Islet precursor cell (in vitro differentiated cells): ENCODE measurements around the gene MMP3.
"Not testable (repeated sequence)": the region's sequence is repeated elsewhere in the genome, so short reads cannot be mapped to it uniquely, and the experiment has no call there.

Source experiments
- DNase-seq: peaks from one replicate; pipeline ENCODE4 v3.0.0-alpha.2; 2018

Gene MMP3

DNA sequence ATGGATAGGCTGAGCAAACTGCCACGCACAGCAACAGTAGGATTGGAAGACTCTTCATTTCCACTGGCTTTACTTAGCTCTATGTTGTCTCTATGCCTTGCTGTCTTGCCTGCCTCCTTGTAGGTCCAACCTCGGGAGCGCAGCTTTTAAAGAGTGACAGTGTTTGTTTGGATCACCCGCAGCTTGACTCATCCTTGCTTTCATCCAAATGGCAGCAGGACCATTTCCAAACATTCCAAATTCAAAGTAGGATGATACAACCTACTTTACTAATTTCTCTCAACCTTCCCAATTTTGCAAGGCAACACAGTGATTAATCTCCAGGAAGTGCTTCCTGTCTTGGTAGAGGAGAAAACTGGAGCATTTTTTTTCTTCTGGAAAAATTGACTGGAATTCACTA, at the start of gene MMP3:
Gene MMP3, minus strand, starts transcription at position 121 of the 400 bp plus-strand sequence. Its CDS starts 63 bp downstream, at position 58.
- DNase-seq = no peak

DNA sequence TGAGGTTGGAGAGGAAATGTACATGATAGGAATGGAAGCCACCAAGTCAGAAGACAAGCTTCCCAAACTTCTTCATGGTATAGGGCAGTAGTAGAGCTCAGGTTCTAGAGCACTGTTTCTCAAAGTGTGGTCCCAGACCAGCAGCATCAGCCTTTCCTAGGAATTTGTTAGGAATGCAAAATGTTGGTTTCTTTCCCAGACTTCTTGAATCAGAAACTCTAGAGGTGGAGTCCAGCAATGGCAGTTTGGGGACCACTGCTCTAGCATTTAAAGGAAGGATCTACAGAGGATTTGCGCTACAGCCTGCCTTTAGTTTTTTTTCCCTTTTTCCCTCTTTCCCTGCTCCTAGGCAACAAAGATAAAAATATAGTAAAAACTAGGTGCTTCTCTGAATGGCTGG, 48.3 kb upstream of the MMP3 start:
- DNase-seq = no peak

DNA sequence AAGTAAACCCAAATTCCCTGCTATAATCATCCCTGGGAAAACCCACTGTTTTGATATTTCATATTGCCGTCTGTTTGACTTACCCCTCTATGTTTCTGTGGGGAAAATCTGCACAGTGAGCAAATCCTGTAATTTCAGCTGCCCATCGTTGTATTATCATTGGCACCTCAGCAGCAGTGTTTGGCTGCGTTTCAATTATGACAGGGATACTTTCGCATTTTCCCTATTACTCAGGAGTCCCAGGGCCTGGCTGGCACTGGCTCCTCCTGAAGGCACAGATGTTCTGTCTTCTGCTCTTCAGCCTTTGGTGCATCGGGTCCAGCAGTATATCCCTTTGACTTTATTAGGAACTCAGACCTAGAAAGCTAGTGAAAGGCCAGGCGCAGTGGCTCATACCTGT, 43.6 kb upstream of the MMP3 start:
- DNase-seq = no peak

DNA sequence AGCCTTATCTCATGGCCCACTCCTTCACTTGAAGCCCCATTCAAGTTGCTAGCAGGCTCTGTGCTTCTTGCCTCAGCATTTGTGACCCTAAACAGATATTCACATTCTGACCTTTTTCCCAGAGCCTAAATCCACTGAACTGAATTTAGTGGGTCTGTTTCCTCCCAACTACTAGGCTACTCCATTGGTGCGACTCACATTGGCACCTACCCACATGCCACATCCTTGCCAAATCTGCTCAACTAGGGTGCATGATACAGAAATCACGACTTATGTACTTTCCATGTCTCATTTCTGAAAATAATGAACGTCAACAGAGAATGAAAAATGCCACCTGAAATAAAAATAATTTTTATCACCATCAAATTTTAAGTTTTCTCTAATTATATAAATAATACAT, 39.7 kb upstream of the MMP3 start:
- DNase-seq = no peak

DNA sequence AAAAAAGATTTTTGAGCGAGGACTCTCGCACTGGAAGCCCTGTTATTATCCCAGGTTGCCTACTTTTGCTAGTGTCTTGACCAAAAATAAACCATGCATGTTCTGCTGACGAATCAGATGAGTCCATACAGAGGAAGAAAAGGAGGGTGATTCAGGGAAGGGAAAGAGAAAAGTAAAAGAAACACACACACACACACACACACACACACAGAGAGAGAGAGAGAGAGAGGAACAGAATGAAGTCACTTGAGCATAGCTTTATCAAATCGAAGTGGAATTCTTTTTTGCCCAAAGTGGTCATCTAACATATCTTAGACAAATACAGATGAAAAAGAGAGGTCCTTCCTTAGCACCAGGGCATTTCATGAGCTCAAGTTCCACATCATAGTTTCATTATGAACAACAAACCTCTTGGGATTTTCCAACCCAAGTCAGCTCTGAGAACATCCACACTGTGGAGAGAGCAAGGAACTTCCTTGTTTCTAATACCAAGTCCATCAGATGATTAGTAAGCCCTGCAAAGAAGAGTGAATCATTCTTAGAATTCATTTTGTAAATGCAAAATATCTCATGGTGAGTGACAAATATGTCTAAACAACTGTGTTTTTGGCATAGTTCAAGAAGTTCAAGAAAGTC, 39.1 kb upstream of the MMP3 start:
- DNase-seq = no peak

DNA sequence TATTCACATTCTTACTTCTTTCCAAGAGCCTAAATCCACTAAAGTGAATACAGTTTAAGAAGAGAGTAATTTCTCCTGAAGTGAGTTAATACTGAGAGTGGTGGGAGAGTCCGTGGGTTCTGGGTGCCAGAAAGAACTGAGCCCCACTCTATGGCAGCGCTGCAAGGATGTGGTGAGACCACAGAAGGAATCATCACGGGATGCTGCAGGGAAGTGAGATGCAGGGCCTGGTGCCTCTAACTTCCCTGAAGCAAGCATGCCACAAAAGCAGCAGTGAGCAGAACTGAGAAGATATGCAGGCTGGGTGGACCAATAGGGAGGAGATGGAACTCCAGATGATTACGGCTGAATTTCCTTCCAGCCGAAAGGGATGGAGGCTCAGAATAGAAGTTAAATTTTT, 36.4 kb upstream of the MMP3 start:
- no peak for DNase-seq

DNA sequence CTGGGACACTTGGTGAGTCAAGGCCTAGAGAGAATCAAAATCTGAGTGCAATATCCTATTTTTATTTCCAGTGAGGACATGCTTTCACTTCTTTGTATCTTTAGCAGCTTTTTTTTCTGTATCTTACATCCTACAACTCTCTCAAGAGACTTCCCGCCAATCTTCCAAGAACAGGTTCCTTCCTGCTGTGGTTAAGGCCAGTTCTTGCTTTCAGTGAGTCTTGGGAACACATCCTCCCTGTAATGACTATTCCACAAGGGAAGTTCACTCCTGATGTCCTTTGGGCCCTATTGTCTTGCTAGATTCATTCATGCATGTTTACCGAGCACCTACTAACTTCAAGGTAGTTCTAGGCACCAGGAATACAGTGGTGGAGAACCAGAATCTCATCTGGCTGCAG, 35.2 kb upstream of the MMP3 start:
- DNase-seq = no peak

DNA sequence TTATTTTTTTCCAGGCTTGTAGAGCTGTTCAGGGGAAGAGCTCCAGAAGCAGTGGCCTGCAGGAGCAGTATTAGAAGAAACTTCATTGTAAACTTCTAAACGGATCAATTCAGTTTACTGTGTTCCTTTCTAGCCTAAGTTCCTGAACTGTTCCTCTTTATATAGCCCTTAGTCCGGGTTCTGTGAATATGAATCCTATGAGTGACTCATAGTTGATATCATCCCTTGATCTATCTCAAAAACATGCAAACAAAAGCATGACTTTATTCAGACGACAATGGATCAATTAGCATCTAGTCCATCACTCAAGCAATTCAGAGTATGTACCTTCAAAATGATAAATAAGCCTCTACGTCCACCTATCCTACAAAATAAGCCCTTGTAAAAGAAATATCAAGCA, 31.4 kb upstream of the MMP3 start, which contains the start of gene MMP12:
Gene MMP12, minus strand, starts transcription at position 131 of the 400 bp plus-strand sequence. Its CDS starts 45 bp downstream, at position 86.
- DNase-seq = no peak

DNA sequence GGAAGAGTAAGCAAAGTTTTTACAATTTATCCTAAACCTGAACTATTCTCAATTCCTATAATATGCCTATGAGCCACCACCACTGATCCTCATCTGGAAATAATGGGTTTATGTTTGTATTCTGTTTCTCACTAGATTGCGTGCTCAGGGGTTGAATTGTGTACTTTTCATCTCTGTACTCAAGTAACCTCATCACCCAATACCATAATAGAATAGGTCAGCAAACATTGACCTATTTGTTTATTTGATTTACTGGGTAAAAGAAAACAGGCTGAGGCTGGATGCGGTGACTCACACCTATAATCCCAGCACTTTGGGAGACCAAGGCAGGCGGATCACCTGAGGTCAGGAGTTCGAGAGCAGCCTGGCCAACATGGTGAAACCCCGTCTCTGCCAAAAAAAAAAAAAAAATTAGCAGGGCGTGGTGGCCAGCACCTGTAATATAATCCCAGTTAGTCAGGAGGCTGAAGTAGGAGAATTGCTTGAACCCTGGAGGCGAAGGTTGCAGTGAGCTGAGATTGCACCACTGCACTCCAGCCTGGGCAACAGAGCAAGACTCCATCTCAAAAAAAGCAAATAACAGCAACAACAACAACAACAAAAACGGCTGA, 26.1 kb upstream of the MMP3 start:
- not testable (repeated sequence) for DNase-seq

DNA sequence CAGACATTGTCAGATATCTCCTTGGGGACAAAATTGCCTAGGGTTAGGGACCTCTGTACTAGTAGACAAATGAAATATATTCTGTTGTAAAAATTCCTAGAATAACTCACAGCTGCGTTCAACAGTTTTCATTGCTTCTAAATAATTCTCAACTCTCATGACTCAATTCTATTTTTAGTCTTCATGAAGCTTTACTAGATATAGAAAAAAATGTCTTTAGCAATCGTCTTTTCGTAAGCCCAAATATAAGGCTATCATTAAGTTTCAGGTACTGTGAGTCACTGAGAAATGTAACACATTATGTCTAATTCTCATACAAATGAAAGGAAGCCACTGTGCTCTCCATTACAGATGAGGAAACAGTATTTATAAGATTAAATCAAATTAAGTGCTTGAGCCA, 24.9 kb upstream of the MMP3 start:
- DNase-seq = no peak

DNA sequence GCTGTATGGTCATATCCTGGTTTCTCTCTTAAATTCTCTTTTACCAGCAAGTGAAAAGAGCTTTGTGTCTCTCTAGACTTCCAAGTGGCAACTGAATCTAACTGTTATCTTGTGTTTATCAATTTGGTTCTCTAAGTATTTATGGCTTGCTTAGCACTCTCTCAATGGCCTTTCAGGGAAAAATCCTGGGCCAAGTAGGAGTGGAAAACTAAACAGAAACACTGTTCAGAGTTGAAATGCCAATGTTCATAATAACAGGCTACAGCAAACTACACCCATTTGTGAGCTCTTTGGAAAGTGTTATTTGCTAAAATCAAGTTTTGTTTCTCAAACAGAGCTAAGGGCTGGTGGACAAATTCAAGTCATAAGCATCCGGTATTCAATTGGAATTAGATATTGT, 21.3 kb upstream of the MMP3 start:
- DNase-seq = no peak

DNA sequence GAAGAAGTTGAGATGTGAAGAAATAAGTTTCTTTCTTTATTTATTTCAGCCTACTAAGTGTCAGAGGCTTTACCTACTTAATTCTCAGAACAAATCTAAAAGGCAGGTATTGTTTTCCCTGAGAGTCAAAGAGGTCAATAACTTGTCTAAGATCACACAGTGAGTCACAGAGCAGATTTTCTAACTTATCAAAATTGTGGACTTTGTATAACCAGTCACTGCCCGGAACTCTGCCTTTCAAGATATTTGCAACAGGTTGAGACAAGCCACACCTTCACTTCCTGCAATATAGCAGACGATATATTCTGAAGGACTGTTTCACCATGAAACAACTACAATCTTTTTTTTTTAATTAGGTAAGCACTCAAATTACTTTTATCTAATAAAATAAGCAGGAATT, 10.5 kb upstream of the MMP3 start:
- no peak for DNase-seq

DNA sequence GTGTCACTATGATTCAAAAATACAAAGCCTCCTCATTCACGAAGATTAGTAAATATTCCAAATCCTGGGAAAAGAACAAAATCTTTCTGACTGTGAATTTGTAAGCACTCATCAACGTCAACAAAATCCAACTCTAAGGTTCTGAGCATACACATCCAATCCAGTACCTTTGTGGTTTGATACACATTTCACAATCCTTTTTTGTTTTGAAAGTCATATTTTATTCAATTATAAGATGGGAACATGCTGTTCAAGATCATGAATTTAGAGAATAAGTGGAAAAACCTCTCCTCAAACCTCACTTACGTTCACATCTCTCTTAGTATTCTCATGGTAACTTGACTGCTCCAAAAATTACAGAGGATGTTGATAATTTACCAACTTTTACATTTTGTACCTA, 9.6 kb upstream of the MMP3 start:
- no peak for DNase-seq

DNA sequence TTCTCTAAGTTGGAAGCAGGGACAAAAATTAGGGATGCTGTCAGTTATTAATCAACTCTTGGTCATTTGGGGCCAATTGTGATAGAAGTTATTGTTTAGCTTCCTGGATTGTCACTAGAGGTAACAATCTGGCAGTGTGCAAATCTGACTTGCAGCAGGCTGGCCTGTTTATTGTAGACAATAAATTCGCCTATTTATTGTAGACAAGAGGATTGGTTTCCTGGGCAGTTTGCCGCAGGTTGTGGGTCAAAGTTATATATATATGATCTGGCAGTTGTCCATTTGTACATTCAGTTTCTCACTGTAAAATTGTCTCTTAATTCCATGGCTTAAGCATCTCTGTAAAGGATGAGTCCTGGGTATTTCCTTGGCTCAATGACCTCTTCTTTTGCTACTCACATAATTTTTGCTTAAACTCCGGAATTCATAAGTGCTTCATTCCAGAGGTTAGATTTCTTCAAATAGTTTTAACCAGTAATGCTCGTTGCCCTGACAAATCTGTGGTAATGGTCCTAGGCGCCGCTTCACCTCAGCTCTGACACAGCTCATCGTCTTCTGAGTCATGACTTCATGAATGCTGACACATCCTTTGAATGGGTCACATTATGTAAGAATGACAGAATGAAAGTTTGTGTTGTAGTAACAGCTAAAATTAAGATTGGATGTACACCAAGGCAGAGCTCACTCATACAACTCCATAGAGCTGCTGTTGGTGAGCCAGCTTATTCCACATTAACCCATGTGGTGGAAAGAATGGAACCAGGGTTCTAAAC, 7.8 kb upstream of the MMP3 start:
- DNase-seq = no peak

DNA sequence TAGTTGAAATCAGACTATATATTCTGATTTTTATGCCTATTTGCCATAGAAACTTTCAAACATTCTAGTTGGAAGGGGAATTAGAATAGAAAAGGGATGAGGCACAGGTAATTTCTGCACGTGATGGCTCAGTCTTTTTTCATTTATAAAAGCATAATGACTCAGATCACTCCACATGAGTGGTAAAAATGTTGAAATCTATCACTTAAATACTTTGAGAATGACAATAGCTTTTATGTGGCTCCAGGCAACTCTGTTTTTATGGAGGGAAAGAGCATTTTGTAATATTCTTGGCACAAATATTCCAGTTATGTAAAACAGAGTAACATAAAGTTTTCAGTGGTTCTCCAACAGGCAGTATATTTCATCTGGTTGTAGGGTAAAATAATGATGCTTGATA, 5.9 kb upstream of the MMP3 start:
- DNase-seq = no peak

DNA sequence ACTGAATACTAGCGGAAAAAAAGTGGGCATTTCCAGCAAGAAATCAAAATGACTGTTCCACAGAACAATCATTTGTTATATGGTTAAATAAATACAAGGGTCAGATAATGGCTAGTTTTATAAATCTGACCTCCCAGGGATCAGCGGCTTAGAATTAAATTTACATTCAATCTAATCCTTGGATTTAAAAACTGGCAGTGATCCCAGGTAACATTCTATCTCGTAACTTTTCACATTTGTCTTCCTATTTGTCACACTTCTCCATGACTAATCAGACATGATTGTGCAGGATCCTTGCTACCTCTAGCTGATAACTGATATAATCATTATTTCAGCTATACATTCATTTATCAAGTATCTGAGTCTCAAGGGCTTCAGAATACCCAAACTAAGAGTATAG, 2.9 kb upstream of the MMP3 start:
- no peak for DNase-seq

DNA sequence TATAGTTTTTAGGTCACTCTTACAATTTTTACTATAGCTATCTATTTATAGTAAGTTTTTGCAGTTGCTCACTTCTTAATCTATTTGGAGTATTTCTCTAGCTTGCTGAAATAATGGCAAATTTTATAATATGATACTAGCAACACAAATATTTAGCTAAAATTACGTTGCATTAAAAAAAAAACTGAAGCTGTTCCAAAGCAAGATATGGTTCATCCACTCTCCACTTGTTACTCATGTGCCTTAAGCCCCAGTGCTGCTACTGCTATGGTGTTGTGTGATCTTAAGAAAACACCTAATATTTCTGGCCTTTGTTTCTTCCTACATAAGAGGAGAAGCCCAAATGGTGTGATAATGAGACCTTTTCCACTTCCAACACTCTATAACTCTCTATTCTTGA, 479 bp downstream of the MMP3 start:
- DNase-seq = no peak

DNA sequence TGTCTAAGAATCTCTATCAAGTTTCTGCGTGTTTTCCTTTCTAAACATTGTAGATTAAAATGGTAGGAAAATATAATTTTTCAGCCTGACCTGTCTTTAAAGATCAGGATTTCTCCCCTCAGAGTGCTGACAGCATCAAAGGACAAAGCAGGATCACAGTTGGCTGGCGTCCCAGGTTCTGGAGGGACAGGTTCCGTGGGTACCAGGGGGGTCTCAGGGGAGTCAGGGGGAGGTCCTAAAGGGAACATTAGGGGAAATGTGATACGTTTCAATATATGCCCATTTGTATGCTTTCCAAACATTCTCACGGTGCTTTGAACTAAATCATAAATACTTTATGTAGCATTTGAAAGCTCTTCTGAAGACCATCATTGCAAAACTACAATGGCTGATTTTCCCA, 3.4 kb downstream of the MMP3 start:
- no peak for DNase-seq

DNA sequence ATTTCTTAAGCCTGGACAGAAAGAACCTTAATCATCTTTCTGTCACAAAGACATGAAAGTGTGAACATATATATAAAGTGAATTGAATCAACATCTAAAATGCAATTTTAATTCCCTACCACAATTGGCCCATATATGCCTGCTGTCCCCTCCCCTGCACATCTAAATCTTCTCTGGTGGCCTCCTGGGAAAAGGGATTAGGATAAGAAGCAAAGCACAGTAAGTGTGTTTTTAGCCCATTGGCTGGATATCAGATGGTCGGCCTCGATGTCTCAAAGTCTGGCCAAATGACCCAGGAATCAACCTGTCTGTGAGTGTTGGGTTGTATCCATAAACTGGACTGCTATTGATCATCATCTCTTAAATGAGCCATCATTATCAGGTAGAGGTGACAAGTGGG, 5.8 kb downstream of the MMP3 start:
- no peak for DNase-seq

DNA sequence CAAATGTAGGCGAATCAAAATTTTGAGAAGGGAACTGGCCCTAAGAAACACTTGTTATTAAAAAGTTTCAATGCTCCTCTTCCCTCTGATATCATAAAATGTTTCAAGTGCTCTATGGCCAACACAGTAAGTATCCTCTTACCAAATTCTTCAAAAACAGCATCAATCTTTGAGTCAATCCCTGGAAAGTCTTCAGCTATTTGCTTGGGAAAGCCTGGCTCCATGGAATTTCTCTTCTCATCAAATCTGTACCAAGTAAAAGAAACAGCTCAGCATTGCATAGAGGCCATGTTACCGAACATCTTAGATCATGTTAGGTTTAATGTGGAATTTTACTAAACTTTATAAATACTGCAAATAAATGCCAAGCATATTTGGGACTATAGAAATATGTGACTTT, 6.3 kb downstream of the MMP3 start:
- DNase-seq = no peak

DNA sequence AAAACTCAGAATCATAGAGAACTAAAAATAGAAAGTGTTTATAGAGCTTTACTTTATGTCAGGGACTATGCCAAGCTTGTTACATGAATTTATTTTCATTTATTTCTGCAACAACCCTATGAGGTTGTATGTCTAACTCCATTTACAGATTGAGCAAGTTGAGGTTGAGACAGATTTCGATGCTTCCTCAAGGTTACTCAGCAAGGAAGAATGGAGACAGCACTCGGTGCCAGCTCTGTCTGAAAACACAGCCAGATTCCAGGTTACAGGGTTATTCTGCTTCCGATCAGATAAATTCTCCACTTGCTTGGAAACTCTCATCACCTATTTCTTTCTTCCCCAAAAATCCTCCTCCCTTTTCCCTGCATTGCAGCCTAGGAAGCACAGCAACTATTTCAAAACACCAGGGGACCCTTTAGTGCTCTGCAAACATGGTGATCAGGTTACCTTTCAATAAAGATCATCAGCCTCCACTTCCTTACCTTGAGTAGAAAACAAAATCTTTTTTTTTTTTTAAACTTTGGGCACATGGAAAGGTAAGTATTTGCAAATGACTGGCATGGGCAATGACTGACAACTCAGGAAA, 7.0 kb downstream of the MMP3 start:
- no peak for DNase-seq

DNA sequence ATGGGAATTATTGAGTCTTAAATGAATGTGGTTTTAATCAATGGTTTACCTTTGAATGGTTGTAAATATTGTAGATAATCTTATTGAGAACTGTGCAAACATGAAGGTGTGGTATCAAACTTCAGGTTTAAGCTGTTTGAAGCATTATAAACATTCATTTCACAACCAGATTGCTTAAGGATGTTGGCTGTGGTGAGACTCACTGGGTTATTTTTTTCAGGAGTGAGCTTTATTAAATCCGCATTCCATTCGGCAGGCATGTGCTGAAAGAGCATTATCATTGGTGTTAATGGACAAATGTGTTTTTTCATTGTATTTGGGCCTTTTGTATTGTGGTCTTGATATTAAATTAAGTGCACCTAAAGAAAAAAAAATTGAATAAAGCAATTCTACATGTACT, 9.7 kb downstream of the MMP3 start:
- no peak for DNase-seq

DNA sequence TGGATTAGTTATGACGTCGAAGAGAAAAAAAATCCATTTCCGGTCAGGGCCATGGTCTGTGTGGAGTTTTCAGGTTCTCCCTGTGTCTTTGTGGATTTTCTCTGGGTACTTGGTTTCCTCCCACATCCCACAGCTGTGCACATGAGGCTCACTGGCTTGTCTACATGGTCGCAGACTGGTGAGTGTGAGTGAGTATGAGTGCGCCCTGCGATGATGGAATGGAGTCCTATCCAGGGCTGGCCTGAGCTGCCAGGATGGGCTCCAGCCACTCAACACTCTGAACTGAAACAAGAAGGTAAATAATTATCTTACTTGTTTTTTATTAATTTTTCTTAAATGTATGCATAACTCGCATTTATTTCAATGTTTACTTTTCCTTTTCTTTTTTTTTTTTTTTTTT, 10.8 kb downstream of the MMP3 start:
- DNase-seq = no peak
